OCI-LY1 (cell line): ENCODE measurements around the gene MME.

Source experiments
- EZH2 ChIP-seq: fragments of 200-600 bp; sonication (generic), shearing (Covaris generic); IDR thresholded peaks from 2 replicates; pipeline ENCODE4 v1.8.0; 2017; ENCODE audit warnings: borderline replicate concordance, mixed run types, mild to moderate bottlenecking, antibody characterized with exemption, low read length, moderate library complexity, mixed read lengths
- TF ChIP-seq, protein P1 (sequence below): fragments of 200-600 bp; sonication (generic), shearing (Covaris generic); IDR thresholded peaks from 2 replicates; pipeline ENCODE4 v1.5.1; 2017; ENCODE audit warnings: mild to moderate bottlenecking, antibody characterized with exemption, low read length, moderate library complexity, mixed read lengths

DNA sequence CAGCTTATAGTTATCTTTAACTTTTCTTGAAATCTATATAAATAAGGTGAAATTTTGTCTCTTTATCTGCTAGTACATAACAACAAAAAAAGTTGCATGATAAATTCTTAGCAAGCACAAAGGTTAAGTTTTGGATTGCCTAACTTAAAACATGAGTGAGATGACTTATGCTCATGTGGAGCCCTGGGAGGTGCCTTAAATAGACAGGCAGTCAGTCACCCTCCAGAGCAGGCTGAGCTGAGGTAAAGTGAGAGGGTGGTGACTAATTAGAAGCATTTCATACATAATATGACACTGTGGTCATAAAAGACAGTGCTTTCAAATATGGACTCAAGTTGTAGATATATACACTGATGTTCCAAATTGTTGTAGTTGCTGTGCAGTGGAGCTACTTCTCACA, 14.6 kb upstream of the MME start:
- TF ChIP-seq, protein P1, sequence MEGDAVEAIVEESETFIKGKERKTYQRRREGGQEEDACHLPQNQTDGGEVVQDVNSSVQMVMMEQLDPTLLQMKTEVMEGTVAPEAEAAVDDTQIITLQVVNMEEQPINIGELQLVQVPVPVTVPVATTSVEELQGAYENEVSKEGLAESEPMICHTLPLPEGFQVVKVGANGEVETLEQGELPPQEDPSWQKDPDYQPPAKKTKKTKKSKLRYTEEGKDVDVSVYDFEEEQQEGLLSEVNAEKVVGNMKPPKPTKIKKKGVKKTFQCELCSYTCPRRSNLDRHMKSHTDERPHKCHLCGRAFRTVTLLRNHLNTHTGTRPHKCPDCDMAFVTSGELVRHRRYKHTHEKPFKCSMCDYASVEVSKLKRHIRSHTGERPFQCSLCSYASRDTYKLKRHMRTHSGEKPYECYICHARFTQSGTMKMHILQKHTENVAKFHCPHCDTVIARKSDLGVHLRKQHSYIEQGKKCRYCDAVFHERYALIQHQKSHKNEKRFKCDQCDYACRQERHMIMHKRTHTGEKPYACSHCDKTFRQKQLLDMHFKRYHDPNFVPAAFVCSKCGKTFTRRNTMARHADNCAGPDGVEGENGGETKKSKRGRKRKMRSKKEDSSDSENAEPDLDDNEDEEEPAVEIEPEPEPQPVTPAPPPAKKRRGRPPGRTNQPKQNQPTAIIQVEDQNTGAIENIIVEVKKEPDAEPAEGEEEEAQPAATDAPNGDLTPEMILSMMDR = no peak
- TF ChIP-seq EZH2 = no peak
